Osteoblast (primary cell): ENCODE data around the gene FAAH. TPM values are rescaled to one million over a fixed set of nuclear protein-coding genes. Genes with fewer than 3 reads are reported as not detected.
"Not testable (repeated sequence)": the region's sequence is repeated elsewhere in the genome, so short reads cannot be mapped to it uniquely, and the experiment has no call there.

Experiments used
- DNase-seq: peaks from one replicate; pipeline ENCODE4 v3.0.0; 2011; ENCODE audit warnings: low spot score, mixed read lengths; ENCODE audit not compliant: insufficient read length; ENCODE audit errors: missing footprints
- H2AFZ ChIP-seq: 2 replicates; pipeline ENCODE4 v1.6.0; 2011; ENCODE audit warnings: mild to moderate bottlenecking, low read length
- H3K27ac ChIP-seq: 2 replicates; pipeline ENCODE4 v1.5.1; 2011; ENCODE audit warnings: mild to moderate bottlenecking, low read depth, low read length, moderate library complexity
- H3K27me3 ChIP-seq: 2 replicates; pipeline ENCODE4 v1.6.0; 2012; ENCODE audit warnings: mild to moderate bottlenecking, control low read depth, inconsistent platforms, low read length, moderate library complexity; ENCODE audit not compliant: insufficient read depth
- H3K36me3 ChIP-seq: 2 replicates; pipeline ENCODE4 v1.5.1; 2011; ENCODE audit warnings: mild to moderate bottlenecking, low read length, control low read depth, moderate library complexity; ENCODE audit not compliant: insufficient read depth
- H3K4me1 ChIP-seq: 2 replicates; pipeline ENCODE4 v1.5.1; 2011; ENCODE audit warnings: mild to moderate bottlenecking, low read length, control low read depth, moderate library complexity; ENCODE audit not compliant: insufficient read depth
- H3K4me2 ChIP-seq: 2 replicates; pipeline ENCODE4 v1.6.0; 2011; ENCODE audit warnings: mild to moderate bottlenecking, low read length; ENCODE audit not compliant: insufficient read depth
- H3K4me3 ChIP-seq: fragments of 200-600 bp; sonication (generic); 3 replicates; pipeline ENCODE4 v1.5.1; 2012; ENCODE audit warnings: mild to moderate bottlenecking, low read length, inconsistent platforms; ENCODE audit not compliant: insufficient read depth
- H3K79me2 ChIP-seq: 2 replicates; pipeline ENCODE4 v1.6.0; 2012; ENCODE audit warnings: mild to moderate bottlenecking, low read length, control low read depth, inconsistent platforms; ENCODE audit not compliant: insufficient read depth
- H3K9me3 ChIP-seq: 2 replicates; pipeline ENCODE4 v1.5.1; 2011; ENCODE audit warnings: low read depth, low read length, control low read depth
- H4K20me1 ChIP-seq: 2 replicates; pipeline ENCODE4 v1.6.0; 2012; ENCODE audit warnings: mild to moderate bottlenecking, low read length, control low read depth; ENCODE audit not compliant: insufficient read depth
- CTCF ChIP-seq: IDR thresholded peaks from 2 replicates; pipeline ENCODE4 v1.5.1; 2011; ENCODE audit warnings: mild to moderate bottlenecking, low read depth, low read length, moderate library complexity; ENCODE audit errors: extremely low read depth
- total RNA-seq: library from RNA; depleted of rRNA; stranded (reverse); fragments of >200 nt; gene quantifications from 2 replicates; pipeline ENCODE4 v1.2.3, GENCODE V29; 2012

Gene FAAH
- total RNA-seq, 1 donor: 4.0 TPM

- Histone ChIP-seq H2AFZ (no peak overlapping the region), H3K36me3 (peaks cover 62% of the 10 kb centered on the region), H3K9me3 (no peaks in the 10 kb centered on the region), H4K20me1 (no peaks in the 10 kb centered on the region), H3K4me2 (no peak overlapping the region), H3K27me3 (no peaks in the 10 kb centered on the region), H3K27ac (no peak overlapping the region), H3K4me1 (no peaks in the 10 kb centered on the region), H3K4me3 (no peak overlapping the region), H3K79me2 (no peaks in the 10 kb centered on the region)
- TF ChIP-seq CTCF: no peak
- no peak for DNase-seq
Measured at GRCh38 chr1:46362158-46362557, 32.0 kb upstream of the FAAH start.

DNA sequence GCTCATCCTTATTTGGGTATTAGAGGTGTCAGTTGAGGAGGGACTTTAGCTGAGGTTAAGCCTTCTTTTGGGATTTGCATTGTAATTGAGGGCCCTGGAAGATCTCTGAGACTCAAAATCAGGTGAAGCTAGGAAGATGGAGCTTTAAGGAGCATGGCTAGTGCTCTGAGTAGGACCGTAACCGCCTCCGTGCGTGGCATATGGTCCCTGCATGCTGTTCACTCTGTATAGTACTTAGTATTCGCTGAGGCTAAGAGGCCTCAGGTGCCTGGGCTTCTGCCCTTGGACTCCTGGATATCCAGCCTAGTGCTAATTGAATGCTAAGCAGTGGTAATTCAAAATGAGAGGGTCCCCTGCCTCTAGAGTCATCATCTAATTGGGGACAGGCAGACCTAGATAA, 31.0 kb upstream of the FAAH start:
- no peak overlapping the region for H3K4me3 ChIP-seq

DNA sequence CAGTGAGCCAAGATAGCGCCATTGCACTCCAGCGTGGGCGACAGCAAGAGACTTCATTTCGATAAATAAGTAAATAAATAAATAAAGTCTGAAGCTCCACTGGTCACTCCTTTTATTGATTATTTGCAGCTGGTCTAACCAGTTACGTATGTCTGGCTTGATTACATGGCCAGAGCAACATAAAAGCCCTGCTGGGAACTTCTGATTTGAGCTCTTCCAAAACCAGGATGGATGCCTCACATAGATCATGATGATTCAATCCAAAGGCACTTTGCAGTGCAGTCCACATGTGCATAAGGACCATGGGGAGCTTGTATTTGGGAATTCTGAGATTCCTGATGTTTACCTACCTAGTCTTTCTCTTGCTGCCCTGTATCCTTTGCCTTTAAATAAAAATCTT, 29.5 kb upstream of the FAAH start:
- TF ChIP-seq CTCF: no peak
- Histone ChIP-seq H3K4me2 (no peak overlapping the region), H3K4me3 (no peak overlapping the region), H3K79me2 (no peaks in the 10 kb centered on the region), H2AFZ (no peak overlapping the region), H3K9me3 (no peaks in the 10 kb centered on the region), H3K27ac (no peak overlapping the region), H3K4me1 (peaks cover 4% of the 10 kb centered on the region), H3K27me3 (no peaks in the 10 kb centered on the region), H3K36me3 (peaks cover 51% of the 10 kb centered on the region), H4K20me1 (peaks cover 2% of the 10 kb centered on the region)
- DNase-seq: no peak

More for the DNA sequence above, 31.0 kb upstream of the FAAH start:
- TF ChIP-seq CTCF: no peak
- Histone ChIP-seq H4K20me1 (peaks cover 2% of the 10 kb centered on the region), H3K4me2 (no peak overlapping the region), H3K79me2 (no peaks in the 10 kb centered on the region), H3K36me3 (peaks cover 57% of the 10 kb centered on the region), H3K4me1 (no peaks in the 10 kb centered on the region), H2AFZ (no peak overlapping the region), H3K27me3 (no peaks in the 10 kb centered on the region), H3K9me3 (no peaks in the 10 kb centered on the region), H3K27ac (no peak overlapping the region)
- DNase-seq: no peak

DNA sequence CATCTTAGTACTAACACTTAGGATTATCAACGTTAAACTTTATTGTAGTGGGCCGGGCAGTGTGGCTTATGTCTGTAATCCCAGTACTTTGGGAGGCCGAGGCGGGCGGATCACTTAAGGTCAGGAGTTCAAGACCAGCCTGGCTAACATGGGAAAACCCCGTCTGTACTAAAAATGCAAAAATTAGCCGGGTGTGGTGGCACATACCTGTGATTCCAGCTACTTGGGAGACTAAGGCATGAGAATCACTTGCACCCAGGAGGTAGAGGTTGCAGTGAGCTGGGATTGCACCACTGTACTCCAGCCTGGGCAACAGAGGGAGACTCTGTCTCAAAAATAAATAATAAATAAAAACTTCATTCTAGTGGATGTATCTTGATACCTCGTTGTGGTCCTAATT, 28.3 kb upstream of the FAAH start:
- H3K4me1 ChIP-seq: peaks cover 11% of the 10 kb centered on the region
- not testable (repeated sequence) for H3K9me3 ChIP-seq, DNase-seq, H4K20me1 ChIP-seq, H3K27ac ChIP-seq, H3K4me3 ChIP-seq, H2AFZ ChIP-seq, H3K27me3 ChIP-seq, H3K4me2 ChIP-seq, H3K79me2 ChIP-seq
- peaks cover 44% of the 10 kb centered on the region for H3K36me3 ChIP-seq
